Pancreas (tissue), 10 donors: ENCODE data around the gene TYSND1. TPM values are rescaled to one million over a fixed set of nuclear protein-coding genes. Genes with fewer than 3 reads are reported as not detected.
A peak's percentile ranks its signal among the peaks of the same experiment; 100 is the strongest.
"Not testable (repeated sequence)": the region's sequence is repeated elsewhere in the genome, so short reads cannot be mapped to it uniquely, and the experiment has no call there.

Experiments used
- ATAC-seq, 4 donors: fragments of 200-7000 bp; cut with Tn5 transposase; one replicate each; pipeline versions ENCODE4 v1.8.0 to v1.9.1; 2020; ENCODE audit warnings: mild to moderate bottlenecking in 4 of 4, moderate library complexity in 4 of 4
- DNase-seq, 6 donors: peaks; one replicate each; pipeline ENCODE4 v3.0.0-alpha.2; 2020
- FAIRE-seq: peaks from 2 replicates; lab custom pipeline; 2012; peaks lifted over from hg19 to GRCh38; lab: Jason Lieb, UNC
- H3K27ac ChIP-seq, 4 donors: fragments of 200-600 bp; sonication (generic); 1 replicate in 3 of 4; 2 replicates in 1 of 4; pipeline versions ENCODE4 v1.5.0 to v1.8.0; 2020
- H3K27me3 ChIP-seq, 4 donors: fragments of 200-600 bp; one replicate each; pipeline ENCODE4 v1.8.0; 2021
- H3K36me3 ChIP-seq, 3 donors: fragments of 200-600 bp; sonication (generic) in 1 of 3; one replicate each; pipeline versions ENCODE4 v1.5.0 to v1.8.0; 2020 to 2021
- H3K4me1 ChIP-seq, 3 donors: fragments of 200-600 bp; one replicate each; pipeline ENCODE4 v1.8.0; 2021
- H3K4me3 ChIP-seq, 4 donors: fragments of 200-600 bp; sonication (generic) in 2 of 4; one replicate each; pipeline versions ENCODE4 v1.5.0 to v1.8.0; 2020 to 2021
- H3K9me3 ChIP-seq, 4 donors: fragments of 200-600 bp; one replicate each; pipeline ENCODE4 v1.8.0; 2021
- CTCF ChIP-seq, 4 donors: fragments of 200-600 bp; sonication (generic) in 3 of 4; IDR thresholded peaks; one replicate each; pipeline versions ENCODE4 v1.5.0 to v1.8.0; 2021; ENCODE audit warnings: antibody characterized with exemption in 4 of 4
- WGBS, 2 donors: extraction: QIAGEN DNeasy Blood & Tissue Kit; methylation state at CpG; one replicate each; pipeline ENCODE4 v1.1.7; 2013; 5-methylcytosine and 5-hydroxymethylcytosine counted together
- intact Hi-C, 3 donors: fragments of 100-400 bp; cut with DNase I; formaldehyde crosslinking; loops; one replicate each; pipeline versions ENCODE4 v1.11.1 to v1.14.2; 2022
- polyA plus RNA-seq, 2 donors: library from polyadenylated mRNA; stranded (reverse); fragments of 200-250 nt; gene quantifications; one replicate each; pipeline ENCODE4 v1.2.3, GENCODE V29; 2013
- total RNA-seq, 6 donors: library from RNA; stranded (reverse); fragmentation: NEBNext Ultra II Directional in 4 of 6; extraction: Animal tissue kit (Norgen Biotek cat#: 25700) in 4 of 6; gene quantifications; one replicate each; pipeline versions ENCODE4 v1.2.1 to v1.2.4, GENCODE V29; 2021 to 2023
- donor health status: healthy with polysubstance abuse.
- donor health status: DM: no; HTN: no; CAD: no; lungs with moderate emphysema.
- donor health status: DM: no; HTN: no; CAD: no.
- donor health status: control.
- donor health status: control.
- donor health status: Bipolar disorder and iron deficiency.
- donor health status: DM: yes; HTN: yes; CAD: no.
- donor health status: DM: no; HTN: no; CAD: no.
- donor health status: DM: no; HTN: no; CAD: no.
- donor health status: DM: yes; HTN: yes; CAD: no.

Gene TYSND1
- total and polyA plus RNA-seq, 8 donors, result 6.7 to 9.5 (median 7.9) TPM

GRCh38 chr10:70126700-70127395 is 19.7 kb downstream of the TYSND1 start:
- Histone ChIP-seq H3K9me3 (no peaks in the 10 kb centered on the region), H3K4me1 (no peaks in the 10 kb centered on the region), H3K36me3 (peaks cover 0 to 4% (median 0%) of the 10 kb centered on the region in 3 donors), H3K27ac (no peak overlapping the region), H3K4me3 (no peak overlapping the region), H3K27me3 (no peaks in the 10 kb centered on the region)
- intact Hi-C loops, result no loop called here
- ATAC-seq, result no peak
- 91 to 92% methylated on average over 15 of the region's 15 CpGs for WGBS, 2 donors
- no peak for TF ChIP-seq CTCF (IDR thresholded peaks at IDR 0.05)
- FAIRE-seq, result no peak
- DNase-seq, result peak in 1 of 6 donors; percentile 35

- no peak for TF ChIP-seq CTCF (IDR thresholded peaks at IDR 0.05)
- H3K9me3 ChIP-seq, result no peaks in the 10 kb centered on the region
- no peaks in the 10 kb centered on the region for H3K27me3 ChIP-seq
- DNase-seq, result no peak
- no peak overlapping the region for H3K4me3 ChIP-seq
- H3K36me3 ChIP-seq, result peaks cover 0 to 4% (median 0%) of the 10 kb centered on the region in 3 donors
- FAIRE-seq, result no peak
- no peaks in the 10 kb centered on the region for H3K4me1 ChIP-seq
- intact Hi-C loops, result no loop called here
- no peak for ATAC-seq
- no peak overlapping the region for H3K27ac ChIP-seq
- WGBS, 2 donors, result 88 to 90% methylated on average over 5 of the region's 5 CpGs
Observed at GRCh38 chr10:70125918-70126552, 20.5 kb downstream of the TYSND1 start.

- no peaks in the 10 kb centered on the region for H3K9me3 ChIP-seq
- DNase-seq (no peak), ATAC-seq (no peak), FAIRE-seq (no peak)
- 96 to 100% methylated on average over 3 of the region's 3 CpGs for WGBS, 2 donors
- no peak overlapping the region for H3K4me3 ChIP-seq
- H3K4me1 ChIP-seq, result no peaks in the 10 kb centered on the region
- intact Hi-C loops, result no loop called here
- no peak overlapping the region for H3K27ac ChIP-seq
- peaks cover 0 to 4% (median 0%) of the 10 kb centered on the region in 3 donors for H3K36me3 ChIP-seq
- no peak for TF ChIP-seq CTCF (IDR thresholded peaks at IDR 0.05)
- H3K27me3 ChIP-seq, result no peaks in the 10 kb centered on the region
Observed at GRCh38 chr10:70124918-70125317, 21.6 kb downstream of the TYSND1 start.

- Histone ChIP-seq H3K9me3 (no peaks in the 10 kb centered on the region), H3K36me3 (peaks cover 0 to 4% (median 0%) of the 10 kb centered on the region in 3 donors), H3K4me3 (no peak overlapping the region), H3K4me1 (no peaks in the 10 kb centered on the region), H3K27me3 (no peaks in the 10 kb centered on the region), H3K27ac (no peak overlapping the region)
- FAIRE-seq, result no peak
- intact Hi-C loops, result no loop called here
- no peak for DNase-seq
- no peak for ATAC-seq
- TF ChIP-seq CTCF (IDR thresholded peaks at IDR 0.05), result no peak
- 93 to 98% methylated on average over 1 of the region's 1 CpG for WGBS, 2 donors
Observed at GRCh38 chr10:70124415-70124814, 22.1 kb downstream of the TYSND1 start.

- FAIRE-seq (no peak), ATAC-seq (no peak), DNase-seq (no peak)
- Histone ChIP-seq H3K36me3 (peaks cover 0 to 4% (median 0%) of the 10 kb centered on the region in 3 donors), H3K4me1 (no peaks in the 10 kb centered on the region), H3K27ac (no peak overlapping the region), H3K27me3 (no peaks in the 10 kb centered on the region), H3K4me3 (no peak overlapping the region), H3K9me3 (no peaks in the 10 kb centered on the region)
- intact Hi-C loops, result no loop called here
- WGBS, 2 donors, result 89 to 94% methylated on average over 10 of the region's 10 CpGs
- TF ChIP-seq CTCF (IDR thresholded peaks at IDR 0.05), result no peak
Observed at GRCh38 chr10:70123817-70124216, 22.7 kb downstream of the TYSND1 start.

GRCh38 chr10:70123166-70123565 is 23.3 kb downstream of the TYSND1 start:
- H3K4me1 ChIP-seq, H3K27me3 ChIP-seq, H3K27ac ChIP-seq, H3K9me3 ChIP-seq, H3K4me3 ChIP-seq, H3K36me3 ChIP-seq, DNase-seq, FAIRE-seq, ATAC-seq, intact Hi-C loops: not testable (repeated sequence)
- 90 to 95% methylated on average over 8 to 9 of the region's 9 CpGs for WGBS, 2 donors
